ENCODE measurements around the gene RAB30.

Gene RAB30

GRCh38 chr11:83071567-83072349 lies at the start of gene RAB30 (continued):
- peak; percentile 86 for TF ChIP-seq ZNF335 (tag by site-specific recombination; conservative IDR thresholded peaks at IDR 0.05)
- no peak; the same call in 1 of the 2 replicates for TF ChIP-seq REST (tag by site-specific recombination; IDR thresholded peaks at IDR 0.05)
- TF ChIP-seq ZNF211 (tag by site-specific recombination; IDR thresholded peaks at IDR 0.05; ENCODE audit: low read depth), result no peak
- TF ChIP-seq ZSCAN30 (tag by site-specific recombination; IDR thresholded peaks at IDR 0.05), result peak; percentile 73
- TF ChIP-seq ZBTB8A (tag by site-specific recombination; IDR thresholded peaks at IDR 0.05), result peak; percentile 42
- no peak for TF ChIP-seq SCRT1 (tag by site-specific recombination; IDR thresholded peaks at IDR 0.05; ENCODE audit: borderline replicate concordance)
- TF ChIP-seq ZBTB11 (tag by site-specific recombination; conservative IDR thresholded peaks at IDR 0.05; ENCODE audit: low read depth), result no peak; the same call in none of the 2 replicates
- no peak for TF ChIP-seq ZBTB6 (tag by site-specific recombination; IDR thresholded peaks at IDR 0.05)
- TF ChIP-seq ZNF514 (tag by site-specific recombination; IDR thresholded peaks at IDR 0.05), result no peak
- 0 out of 2 replicates have a peak, but pooled peaks have one; percentile 21 for TF ChIP-seq ZFP69B (tag by site-specific recombination; IDR thresholded peaks at IDR 0.05)
- peak; percentile 42; the same call in 1 of the 2 replicates for TF ChIP-seq ZNF692 (tag by site-specific recombination; IDR thresholded peaks at IDR 0.05)
- peak; percentile 84 for TF ChIP-seq YY2 (tag by site-specific recombination; IDR thresholded peaks at IDR 0.05)
- TF ChIP-seq ZNF600 (tag by site-specific recombination; IDR thresholded peaks at IDR 0.05), result peak; percentile 40; the same call in 1 of the 2 replicates
- no peak for TF ChIP-seq ZNF518A (tag by site-specific recombination; conservative IDR thresholded peaks at IDR 0.05; ENCODE audit: low read depth)
- TF ChIP-seq ZFP37 (tag by site-specific recombination; IDR thresholded peaks at IDR 0.05), result 0 out of 2 replicates have a peak, but pooled peaks have one; percentile 39
- TF ChIP-seq GLIS1 (tag by site-specific recombination; IDR thresholded peaks at IDR 0.05), result peak; percentile 88
- no peak for TF ChIP-seq ZNF777 (tag by site-specific recombination; IDR thresholded peaks at IDR 0.05; ENCODE audit: borderline replicate concordance)
- TF ChIP-seq ZEB2 (tag by site-specific recombination; IDR thresholded peaks at IDR 0.05), result peak; percentile 64
- TF ChIP-seq ZNF501 (tag by site-specific recombination; IDR thresholded peaks at IDR 0.05), result peak; percentile 48; the same call in 1 of the 2 replicates
- no peak for TF ChIP-seq ZNF623 (tag by site-specific recombination; IDR thresholded peaks at IDR 0.05)
- no peak for TF ChIP-seq GLI4 (tag by site-specific recombination; IDR thresholded peaks at IDR 0.05)
- TF ChIP-seq ZNF280C (tag by site-specific recombination; IDR thresholded peaks at IDR 0.05), result no peak
